HepG2 (cell line): ENCODE data around the gene ADORA3. TPM values are rescaled to one million over a fixed set of nuclear protein-coding genes. Genes with fewer than 3 reads are reported as not detected.
A peak's percentile ranks its signal among the peaks of the same experiment; 100 is the strongest.

Experiments used
- ATAC-seq: fragments of 200-7000 bp; cut with Tn5 transposase; 3 replicates; pipeline ENCODE4 v1.9.1; 2020; ENCODE audit warnings: mild to moderate bottlenecking, moderate library complexity
- BruUV-seq: library from RNA; stranded (reverse); fragments of 400-500 nt; replicated peaks from 2 replicates; lab custom pipeline; 2021; lab: Mats Ljungman, UMichigan
- CTCF ChIA-PET: fragments of 300-600 bp; formaldehyde crosslinking; extraction: SDS; loops from one replicate; lab custom pipeline; 2021; ENCODE audit warnings: low total read pairs, inconsistent platforms, low intra/inter-chr PET ratio; lab: Yijun Ruan, JAX
- POLR2A ChIA-PET: fragments of 350-600 bp; sonication (Branson Sonifier 250); formaldehyde crosslinking; loops from one replicate; lab custom pipeline; 2020; ENCODE audit warnings: antibody characterized with exemption, inconsistent platforms; lab: Yijun Ruan, JAX
- DNase-seq: peaks from one replicate; pipeline ENCODE4 v3.0.0-alpha.2; 2015; ENCODE audit warnings: low spot score
- FAIRE-seq: peaks from 3 replicates; lab custom pipeline; 2011; peaks lifted over from hg19 to GRCh38; lab: Jason Lieb, UNC
- H2AFZ ChIP-seq: one replicate; pipeline ENCODE4 v1.6.1; 2011; ENCODE audit warnings: low read length, inconsistent platforms
- H3K27ac ChIP-seq: fragments of 300-600 bp; 3 replicates; pipeline ENCODE4 v1.8.0; 2011; ENCODE audit warnings: mixed run types, mild to moderate bottlenecking, mixed read lengths, low read length, inconsistent platforms; ENCODE audit not compliant: insufficient read depth; ENCODE audit errors: extremely low read length
- H3K27me3 ChIP-seq, 2 experiments: fragments of 200-600 bp in 1 of 2; 2 replicates in 1 of 2; 3 replicates in 1 of 2; pipeline versions ENCODE4 v1.6.0 to v1.8.0; 2011; ENCODE audit warnings: low read length in 2 of 2, mild to moderate bottlenecking in 2 of 2, moderate library complexity in 2 of 2, inconsistent platforms in 1 of 2; ENCODE audit not compliant: insufficient read depth in 2 of 2, control insufficient read depth in 1 of 2
- H3K36me3 ChIP-seq, 2 experiments: fragments of 200-600 bp in 1 of 2; replicated peaks in 1 of 2; 2 replicates in 1 of 2; 3 replicates in 1 of 2; pipeline versions ENCODE4 v1.5.1 to v1.8.0; 2011; ENCODE audit warnings: low read length in 2 of 2, inconsistent platforms in 1 of 2; ENCODE audit not compliant: insufficient read depth in 2 of 2, control insufficient read depth in 1 of 2
- H3K4me1 ChIP-seq: 2 replicates; pipeline ENCODE4 v1.5.1; 2012; ENCODE audit warnings: low read length, inconsistent platforms; ENCODE audit not compliant: insufficient read depth
- H3K4me2 ChIP-seq: 2 replicates; pipeline ENCODE4 v1.6.0; 2011; ENCODE audit warnings: low read depth, low read length, inconsistent platforms
- H3K4me3 ChIP-seq, 3 experiments: fragments of 200-600 bp in 1 of 3; sonication (generic), shearing (Covaris generic) in 1 of 3; replicated peaks in 1 of 3; 2 replicates each; pipeline ENCODE4 v1.5.1; 2011 to 2016; ENCODE audit warnings: low read length in 3 of 3, inconsistent platforms in 2 of 3, low read depth in 2 of 3, mild to moderate bottlenecking in 2 of 3, control low read depth in 1 of 3, mixed read lengths in 1 of 3; ENCODE audit not compliant: insufficient read depth in 1 of 3
- H3K79me2 ChIP-seq: one replicate; pipeline ENCODE4 v1.6.1; 2011; ENCODE audit warnings: low read length, inconsistent platforms; ENCODE audit not compliant: insufficient read depth
- H3K9ac ChIP-seq: 2 replicates; pipeline ENCODE4 v1.6.0; 2011; ENCODE audit warnings: mild to moderate bottlenecking, low read depth, low read length, inconsistent platforms; ENCODE audit not compliant: insufficient read depth
- H3K9me3 ChIP-seq: 2 replicates; pipeline ENCODE4 v1.5.1; 2012; ENCODE audit warnings: mild to moderate bottlenecking, low read length
- H4K20me1 ChIP-seq: 2 replicates; pipeline ENCODE4 v1.6.0; 2011; ENCODE audit warnings: inconsistent platforms, mild to moderate bottlenecking, low read length, moderate library complexity; ENCODE audit not compliant: insufficient read depth
- ASH2L ChIP-seq: fragments of 300-600, 200-600 bp; sonication (generic); IDR thresholded peaks from 2 replicates; pipeline ENCODE4 v1.7.0; 2017; ENCODE audit warnings: low read depth, mild to moderate bottlenecking, moderate library complexity, mixed read lengths, low read length; ENCODE audit not compliant: insufficient read length
- CEBPG ChIP-seq: IDR thresholded peaks from 2 replicates; pipeline ENCODE4 v1.6.1; 2016
- DRAP1 ChIP-seq: IDR thresholded peaks from 2 replicates; pipeline ENCODE4 v1.6.1; 2016; ENCODE audit warnings: missing genetic modification reagents, missing compliant biosample characterization
- GATAD2A ChIP-seq: IDR thresholded peaks from 2 replicates; pipeline ENCODE4 v1.6.1; 2016
- GMEB1 ChIP-seq: sonication (generic); formaldehyde crosslinking; IDR thresholded peaks from 2 replicates; pipeline ENCODE4 v1.5.1; 2020; ENCODE audit warnings: missing genetic modification reagents, mild to moderate bottlenecking, borderline replicate concordance
- HMGA1 ChIP-seq: sonication (generic); formaldehyde crosslinking; conservative IDR thresholded peaks from 2 replicates; pipeline ENCODE4 v1.4.0; 2020; ENCODE audit warnings: missing genetic modification reagents
- HNF4G ChIP-seq, 2 experiments: sonication (generic) in 1 of 2; formaldehyde crosslinking in 1 of 2; IDR thresholded peaks; 2 replicates each; pipeline versions ENCODE4 v1.4.0 to v1.6.1; 2011 to 2020; ENCODE audit warnings: borderline replicate concordance in 2 of 2, low read depth in 2 of 2, mild to moderate bottlenecking in 2 of 2, low read length in 1 of 2, missing genetic modification reagents in 1 of 2, moderate library complexity in 1 of 2
- IRF1 ChIP-seq: sonication (generic); formaldehyde crosslinking; IDR thresholded peaks from 2 replicates; pipeline ENCODE4 v1.4.0; 2020; ENCODE audit warnings: low read depth, mild to moderate bottlenecking, missing genetic modification reagents
- KDM6A ChIP-seq: IDR thresholded peaks from 2 replicates; pipeline ENCODE4 v1.6.1; 2016; ENCODE audit warnings: low read depth
- MAFF ChIP-seq: IDR thresholded peaks from 2 replicates; pipeline ENCODE4 v1.6.1; 2011; ENCODE audit warnings: low read depth, low read length, improper control_type of control experiment
- MAFK ChIP-seq, 2 experiments: IDR thresholded peaks in 1 of 2; conservative IDR thresholded peaks in 1 of 2; 2 replicates each; pipeline ENCODE4 v1.6.1; 2011; ENCODE audit warnings: improper control_type of control experiment in 2 of 2, low read length in 2 of 2
- NFYB ChIP-seq: sonication (generic); formaldehyde crosslinking; IDR thresholded peaks from 2 replicates; pipeline ENCODE4 v1.4.0; 2020; ENCODE audit warnings: missing genetic modification reagents
- RBFOX2 ChIP-seq: fragments of 200-400 bp; formaldehyde crosslinking; IDR thresholded peaks from 2 replicates; pipeline ENCODE4 v1.6.1; 2017; ENCODE audit warnings: low read depth, mild to moderate bottlenecking, low read length
- REXO4 ChIP-seq: sonication (generic); formaldehyde crosslinking; IDR thresholded peaks from 2 replicates; pipeline ENCODE4 v1.8.0; 2022; ENCODE audit warnings: missing genetic modification reagents, mild to moderate bottlenecking, borderline replicate concordance
- SAP130 ChIP-seq: IDR thresholded peaks from 2 replicates; pipeline ENCODE4 v1.6.1; 2016; ENCODE audit warnings: low read depth
- ZKSCAN5 ChIP-seq: sonication (generic); formaldehyde crosslinking; IDR thresholded peaks from 2 replicates; pipeline ENCODE4 v1.5.1; 2020; ENCODE audit warnings: mild to moderate bottlenecking, missing genetic modification reagents
- ZNF18 ChIP-seq: sonication (generic); formaldehyde crosslinking; IDR thresholded peaks from 2 replicates; pipeline ENCODE4 v1.8.0; 2022; ENCODE audit warnings: mild to moderate bottlenecking, missing genetic modification reagents; ENCODE audit not compliant: insufficient replicate concordance
- ZUFSP ChIP-seq: sonication (generic); formaldehyde crosslinking; IDR thresholded peaks from 2 replicates; pipeline ENCODE4 v1.9.0; 2021; ENCODE audit warnings: missing genetic modification reagents, mild to moderate bottlenecking, borderline replicate concordance
- WGBS: methylation state at CpG from one replicate; pipeline ENCODE4 v1.1.6; 2017; ENCODE audit warnings: low lambda C conversion rate; 5-methylcytosine and 5-hydroxymethylcytosine counted together
- in situ Hi-C: cut with HindIII; loops from 2 replicates; pipeline ENCODE4 v1.10.0; 2017; ENCODE audit warnings: low pct_unique_long_range_greater_than_20kb; ENCODE audit not compliant: extremely low pct_ligation_motif_present
- intact Hi-C: fragments of 100-400 bp; cut with micrococcal nuclease; formaldehyde crosslinking; loops from one replicate; pipeline ENCODE4 v1.10.0; 2022; ENCODE audit not compliant: unreplicated experiment
- polyA plus RNA-seq, 8 experiments: library from polyadenylated mRNA; depleted of rRNA in 3 of 8; stranded (reverse) in 7 of 8; unstranded in 1 of 8; fragments of >200 nt; fragmentation: Illumina TruSeq in 4 of 8; extraction: Trizol in 4 of 8; gene quantifications; 2 replicates each; pipeline versions ENCODE4 v1.2.1 to v1.2.3, GENCODE V29; 2011 to 2016; ENCODE audit warnings: low read depth in 4 of 8, missing spikeins in 1 of 8, mixed read lengths in 1 of 8; ENCODE audit not compliant: insufficient read depth in 1 of 8
- total RNA-seq, 5 experiments: library from RNA; depleted of rRNA; stranded (reverse); fragments of >200 nt; fragmentation: Illumina TruSeq; extraction: Trizol; gene quantifications; 2 replicates each; pipeline ENCODE4 v1.2.3, GENCODE V29; 2016; ENCODE audit warnings: low read depth in 1 of 5

ADORA3 gene
- total and polyA plus RNA-seq, 2 of the 13 experiments (the other 11 are each of a cell fraction or from before 2014, with no cell fraction given): not detected

- TF ChIP-seq GATAD2A (0 out of 2 replicates have a peak, but pooled peaks have one; percentile 32), SAP130 (CRISPR knock-in tag) (no peak), ZNF18 (CRISPR knock-in tag) (no peak), ASH2L (no peak), CEBPG (peak; percentile 88), MAFF (peak; percentile 85), DRAP1 (CRISPR knock-in tag) (no peak), MAFK (conservative IDR thresholded peaks at IDR 0.05 in 1 of 2, IDR thresholded peaks at IDR 0.05 in 1 of 2; ENCODE audit: low read length in 2 of 2) (peak; percentile 80 to 84), ZKSCAN5 (no peak)
Measured at GRCh38 chr1:111503585-111504060, at the start of gene ADORA3, which contains the start of gene TMIGD3 (continued).

GRCh38 chr1:111553196-111553595, 49.8 kb upstream of the ADORA3 start:
- DNase-seq (no peak), ATAC-seq (no peak), FAIRE-seq (peak; percentile 36)
- Histone ChIP-seq H3K4me1 (peaks cover 45% of the 10 kb centered on the region), H3K4me3 (no peak overlapping the region), H3K9me3 (no peaks in the 10 kb centered on the region), H3K36me3 (no peaks in the 10 kb centered on the region), H3K9ac (no peak overlapping the region), H3K79me2 (no peaks in the 10 kb centered on the region), H3K27me3 (no peaks in the 10 kb centered on the region), H3K27ac (no peak overlapping the region), H3K4me2 (no peak overlapping the region), H2AFZ (peak overlapping the region; percentile 58), H4K20me1 (no peaks in the 10 kb centered on the region)
- POLR2A ChIA-PET: interaction anchor here (2.3 kb wide), 1 partner anchor 45 kb away, joined by 7 read pairs; no protein-coding TSS in a partner anchor
- CTCF ChIA-PET: no interaction called here
- BruUV-seq: no TSS peak
- intact Hi-C loops: no loop called here
- in situ Hi-C loops: no loop called here
- 64% methylated on average over 3 of the region's 3 CpGs for WGBS
- TF ChIP-seq ZUFSP (CRISPR knock-in tag) (no peak), IRF1 (CRISPR knock-in tag) (no peak), RBFOX2 (no peak), KDM6A (CRISPR knock-in tag) (no peak), HMGA1 (CRISPR knock-in tag) (no peak), NFYB (CRISPR knock-in tag) (no peak), GMEB1 (no peak), REXO4 (CRISPR knock-in tag) (no peak), HNF4G (IDR thresholded peaks at IDR 0.05; ENCODE audit: borderline replicate concordance, low read depth, low read length) (no peak), HNF4G (CRISPR knock-in tag; IDR thresholded peaks at IDR 0.05; ENCODE audit: borderline replicate concordance, low read depth) (no peak)
